Non-pigmented ciliary epithelial cell (primary cell): ENCODE measurements around the gene HOXA6.

Source experiments
- DNase-seq: peaks from one replicate; pipeline ENCODE4 v3.0.0-alpha.2; 2010; ENCODE audit warnings: low read depth

Gene HOXA6

GRCh38 chr7:27149842-27150567, 2.4 kb upstream of the HOXA6 start:
- no peak for DNase-seq

GRCh38 chr7:27148756-27149641, 1.4 kb upstream of the HOXA6 start:
- no peak for DNase-seq

GRCh38 chr7:27148031-27148755, 619 bp upstream of the HOXA6 start:
- DNase-seq = no peak

- DNase-seq = no peak
Observed at GRCh38 chr7:27146491-27147198, 929 bp downstream of the HOXA6 start.

GRCh38 chr7:27145914-27146412, 1.6 kb downstream of the HOXA6 start:
- DNase-seq = no peak

- no peak for DNase-seq
Observed at GRCh38 chr7:27145165-27145913, 2.2 kb downstream of the HOXA6 start.

- no peak for DNase-seq
Observed at GRCh38 chr7:27144781-27145164, 2.8 kb downstream of the HOXA6 start.

- no peak for DNase-seq
Observed at GRCh38 chr7:27143950-27144780, 3.4 kb downstream of the HOXA6 start.

- no peak for DNase-seq
Observed at GRCh38 chr7:27143023-27143949, 4.3 kb downstream of the HOXA6 start, which contains the start of gene HOXA5. Gene HOXA5 (minus strand): TSS chr7:27143681. CDS start chr7:27143607, 74 bp downstream.

GRCh38 chr7:27142580-27143022, 5.0 kb downstream of the HOXA6 start:
- DNase-seq = no peak

- no peak for DNase-seq
Observed at GRCh38 chr7:27141923-27142579, 5.5 kb downstream of the HOXA6 start.

- DNase-seq = no peak
Observed at GRCh38 chr7:27141137-27141922, 6.2 kb downstream of the HOXA6 start.

- DNase-seq = no peak
Observed at GRCh38 chr7:27140126-27140857, 7.3 kb downstream of the HOXA6 start.

GRCh38 chr7:27139334-27140125, 8.0 kb downstream of the HOXA6 start:
- no peak for DNase-seq

GRCh38 chr7:27138985-27139333, 8.6 kb downstream of the HOXA6 start:
- DNase-seq = no peak

GRCh38 chr7:27138472-27138871, 9.1 kb downstream of the HOXA6 start:
- DNase-seq = no peak
